Measurements from ENCODE around the gene MYH9. TPM values are rescaled to one million over a fixed set of nuclear protein-coding genes. Genes with fewer than 3 reads are reported as not detected.

MYH9 gene
- total RNA-seq, 2 experiments from 2014 or later = 624 to 679 TPM

DNA sequence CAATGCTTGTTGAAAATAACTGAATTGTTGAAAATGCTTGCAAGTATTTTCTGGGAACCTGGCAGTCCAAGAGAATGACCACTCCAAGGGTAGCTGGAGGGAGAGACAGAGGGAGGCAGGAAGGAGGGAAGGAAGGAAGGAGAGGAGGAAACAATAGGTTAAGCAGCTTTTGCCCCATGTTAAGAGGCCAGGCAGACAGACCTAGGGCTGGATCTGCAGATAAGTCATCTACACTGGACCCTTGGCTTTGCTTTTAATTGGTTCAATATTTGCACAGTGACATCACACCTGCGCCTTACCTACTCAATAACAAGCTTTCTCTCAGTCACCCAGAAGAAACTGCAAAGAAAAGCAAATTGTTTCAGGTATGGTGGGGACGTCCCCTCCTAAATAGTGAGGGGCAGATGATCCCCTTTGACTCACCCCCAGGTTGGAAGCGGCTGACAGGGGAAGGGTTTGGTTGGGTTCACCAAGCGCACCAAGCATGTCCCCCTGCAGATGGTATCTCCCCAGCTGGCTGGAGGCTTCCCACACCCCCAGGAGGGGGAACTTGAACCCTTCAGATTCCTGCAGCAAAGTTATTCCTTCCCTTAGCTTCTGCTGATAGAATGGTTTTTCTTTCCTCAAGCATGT is 24.3 kb downstream of the MYH9 start:
- peaks cover 94% of the 10 kb centered on the region for H3K4me1 Mint-ChIP-seq (ENCODE audit: low read depth)
- peak overlapping the region; percentile 69 for H3K4me3 Mint-ChIP-seq
- ChIA-PET POLR2A (interaction anchor here (0.8 to 42.1 kb wide), 6 partner anchors 13 to 102 kb away, joined by 3 to 1125 read pairs (median 4); no protein-coding TSS in a partner anchor), CTCF (interaction anchor here (1.2 to 4.0 kb wide), 3 partner anchors 11 to 42 kb away, joined by 3 to 28 read pairs (median 6); no protein-coding TSS in a partner anchor)
- intact Hi-C loops (cut with micrococcal nuclease) = no loop called here
- peaks cover 61% of the 10 kb centered on the region for H3K36me3 Mint-ChIP-seq (ENCODE audit: low read depth)
- DNase-seq (no peak), ATAC-seq (no peak)
- TF ChIP-seq, protein P1, sequence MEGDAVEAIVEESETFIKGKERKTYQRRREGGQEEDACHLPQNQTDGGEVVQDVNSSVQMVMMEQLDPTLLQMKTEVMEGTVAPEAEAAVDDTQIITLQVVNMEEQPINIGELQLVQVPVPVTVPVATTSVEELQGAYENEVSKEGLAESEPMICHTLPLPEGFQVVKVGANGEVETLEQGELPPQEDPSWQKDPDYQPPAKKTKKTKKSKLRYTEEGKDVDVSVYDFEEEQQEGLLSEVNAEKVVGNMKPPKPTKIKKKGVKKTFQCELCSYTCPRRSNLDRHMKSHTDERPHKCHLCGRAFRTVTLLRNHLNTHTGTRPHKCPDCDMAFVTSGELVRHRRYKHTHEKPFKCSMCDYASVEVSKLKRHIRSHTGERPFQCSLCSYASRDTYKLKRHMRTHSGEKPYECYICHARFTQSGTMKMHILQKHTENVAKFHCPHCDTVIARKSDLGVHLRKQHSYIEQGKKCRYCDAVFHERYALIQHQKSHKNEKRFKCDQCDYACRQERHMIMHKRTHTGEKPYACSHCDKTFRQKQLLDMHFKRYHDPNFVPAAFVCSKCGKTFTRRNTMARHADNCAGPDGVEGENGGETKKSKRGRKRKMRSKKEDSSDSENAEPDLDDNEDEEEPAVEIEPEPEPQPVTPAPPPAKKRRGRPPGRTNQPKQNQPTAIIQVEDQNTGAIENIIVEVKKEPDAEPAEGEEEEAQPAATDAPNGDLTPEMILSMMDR (IDR thresholded peaks at IDR 0.05) = no peak
- H3K27me3 Mint-ChIP-seq = no peaks in the 10 kb centered on the region
- no peaks in the 10 kb centered on the region for H3K9me3 Mint-ChIP-seq
- peak overlapping the region; percentile 98 for H3K27ac Mint-ChIP-seq

DNA sequence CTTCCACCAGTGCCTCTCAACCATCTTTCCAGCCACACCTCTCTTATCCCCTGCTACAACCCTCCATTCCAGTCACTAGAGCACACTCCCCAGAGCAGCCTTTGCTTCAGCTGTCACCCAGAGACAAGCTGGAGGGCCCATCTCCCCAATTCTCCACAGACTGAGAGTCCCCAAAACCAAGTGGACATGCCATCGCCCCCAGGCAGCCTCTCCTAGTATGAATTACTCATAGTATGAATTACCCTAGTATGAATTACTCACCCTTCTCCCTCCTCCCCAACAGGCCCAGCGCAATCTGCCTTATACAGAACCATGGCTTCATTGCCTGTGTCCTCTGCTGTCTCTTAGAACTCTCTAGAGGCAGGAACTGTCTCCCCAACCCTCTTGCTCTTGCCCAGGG is 24.8 kb downstream of the MYH9 start:
- Mint-ChIP-seq H3K4me3 (peak overlapping the region; percentile 69), H3K27ac (peak overlapping the region; percentile 98), H3K36me3 (ENCODE audit: low read depth) (peaks cover 62% of the 10 kb centered on the region), H3K9me3 (no peaks in the 10 kb centered on the region), H3K4me1 (ENCODE audit: low read depth) (peaks cover 93% of the 10 kb centered on the region), H3K27me3 (no peaks in the 10 kb centered on the region)
- TF ChIP-seq, protein P1 (IDR thresholded peaks at IDR 0.05) = no peak
- ATAC-seq (peak; percentile 22), DNase-seq (peak; percentile 74)
- ChIA-PET POLR2A (interaction anchor here (1.4 to 42.1 kb wide), 3 partner anchors 13 to 24 kb away, joined by 5 to 1125 read pairs (median 73); no protein-coding TSS in a partner anchor), CTCF (interaction anchor here (1.6 to 4.0 kb wide), 3 partner anchors 10 to 108 kb away, joined by 3 to 28 read pairs (median 6); no protein-coding TSS in a partner anchor)
- intact Hi-C loops (cut with micrococcal nuclease) = no loop called here

DNA sequence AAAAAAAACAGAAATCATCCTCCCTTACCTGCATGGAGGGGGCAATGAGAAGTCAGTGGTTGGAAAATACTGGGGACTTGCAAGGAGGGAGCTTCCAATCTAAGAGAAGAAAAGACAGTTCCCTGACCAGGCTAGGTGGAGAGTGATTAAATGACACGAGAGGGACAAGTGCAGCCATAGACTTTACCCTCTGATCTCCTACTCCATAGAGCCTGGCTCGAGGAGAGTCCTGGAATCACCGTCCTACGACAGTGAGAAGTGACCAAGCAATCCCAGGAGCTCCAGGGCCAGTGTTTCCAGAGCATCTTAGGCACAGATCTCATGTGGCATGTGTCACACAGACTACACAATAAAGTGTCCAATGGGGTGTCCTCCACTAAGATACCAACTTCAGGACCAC is 25.7 kb downstream of the MYH9 start:
- Mint-ChIP-seq H3K36me3 (ENCODE audit: low read depth) (peaks cover 60% of the 10 kb centered on the region), H3K4me3 (no peak overlapping the region), H3K27ac (peak overlapping the region; percentile 98), H3K9me3 (no peaks in the 10 kb centered on the region), H3K4me1 (ENCODE audit: low read depth) (peaks cover 93% of the 10 kb centered on the region), H3K27me3 (no peaks in the 10 kb centered on the region)
- intact Hi-C loops (cut with micrococcal nuclease) = no loop called here
- ChIA-PET POLR2A (interaction anchor here (1.0 to 44.1 kb wide), 3 partner anchors 6 to 104 kb away, joined by 4 to 1125 read pairs (median 1125); partner anchors contain the start of gene MYH9), CTCF (interaction anchor here (1.6 kb wide), 1 partner anchor 108 kb away, joined by 3 read pairs; no protein-coding TSS in a partner anchor)
- DNase-seq = no peak
- TF ChIP-seq, protein P1 (IDR thresholded peaks at IDR 0.05) = no peak
- ATAC-seq = no peak

DNA sequence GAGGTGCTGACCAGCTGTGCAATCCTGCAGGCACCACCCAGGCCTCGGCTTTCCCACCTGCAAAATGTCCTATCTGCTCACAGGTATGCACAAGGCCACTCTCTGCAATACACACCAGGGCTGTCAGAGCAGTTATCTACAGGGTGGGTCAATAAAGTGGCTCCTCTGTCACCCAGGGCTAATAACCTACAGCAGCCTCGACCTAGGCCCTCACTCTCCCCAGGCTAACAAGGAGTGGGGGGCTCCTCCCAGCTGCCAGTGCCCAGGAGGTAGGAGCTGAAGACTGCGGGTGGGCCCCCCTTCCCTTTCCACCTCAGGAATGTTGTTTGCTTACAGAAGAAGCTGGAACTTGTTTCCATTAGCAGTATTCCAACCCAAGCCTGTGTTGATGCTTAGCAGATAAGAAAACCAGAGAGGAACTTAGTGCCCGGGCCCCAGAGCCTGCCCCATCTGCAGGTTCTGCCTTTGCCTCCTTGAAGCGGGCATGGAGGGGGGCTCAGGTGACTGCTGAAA is 26.8 kb downstream of the MYH9 start:
- intact Hi-C loops (cut with micrococcal nuclease) = no loop called here
- Mint-ChIP-seq H3K4me3 (peak overlapping the region; percentile 8), H3K4me1 (ENCODE audit: low read depth) (peaks cover 92% of the 10 kb centered on the region), H3K27me3 (no peaks in the 10 kb centered on the region), H3K36me3 (ENCODE audit: low read depth) (peaks cover 61% of the 10 kb centered on the region), H3K27ac (peak overlapping the region; percentile 98), H3K9me3 (no peaks in the 10 kb centered on the region)
- POLR2A ChIA-PET = interaction anchor here (1.0 to 44.1 kb wide), 3 partner anchors 7 to 105 kb away, joined by 4 to 1125 read pairs (median 1125); partner anchors contain the start of gene MYH9
- TF ChIP-seq, protein P1 (IDR thresholded peaks at IDR 0.05) = no peak
- CTCF ChIA-PET = interaction anchor here (0.6 to 1.7 kb wide), 3 partner anchors 19 to 60 kb away, joined by 3 to 5 read pairs (median 3); no protein-coding TSS in a partner anchor
- ATAC-seq (no peak), DNase-seq (no peak)
